Cerebellar cortex (tissue), 1 donor: ENCODE measurements around the gene EPHB4.

ENCODE experiments used
- DNase-seq: peaks from one replicate; pipeline ENCODE4 v3.0.0-alpha.2; 2015; ENCODE audit warnings: low spot score

The EPHB4 gene

GRCh38 chr7:100854146-100854895 lies 27.0 kb upstream of the EPHB4 start:
- no peak for DNase-seq

- peak; percentile 85 for DNase-seq
These were observed 24.9 kb upstream of the EPHB4 start, which contains the start of gene SLC12A9 for GRCh38 chr7:100852048-100852872. Gene SLC12A9 (plus strand): TSS chr7:100852713. CDS start chr7:100854198, 1,485 bp downstream.

DNA sequence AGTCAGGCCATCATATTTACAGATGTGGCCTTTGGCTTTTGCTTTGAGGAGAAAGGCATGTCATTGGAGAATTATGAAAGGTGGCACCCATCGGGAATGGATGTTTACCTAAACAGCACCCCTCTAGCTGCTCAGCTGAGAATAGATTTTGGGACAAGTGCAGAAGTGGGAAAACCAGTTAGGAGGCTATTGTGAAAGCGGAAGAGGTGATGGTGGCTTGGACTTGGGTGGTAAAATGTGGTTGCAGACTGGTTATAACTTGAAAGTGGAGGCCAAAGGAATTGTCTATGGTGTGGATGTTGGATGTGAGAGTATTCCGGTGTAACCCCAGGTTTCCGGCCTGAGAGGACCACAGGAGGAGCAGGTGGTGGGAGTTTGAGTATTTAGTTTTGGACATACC lies 20.0 kb upstream of the EPHB4 start:
- no peak for DNase-seq

- no peak for DNase-seq
These were observed 13.3 kb upstream of the EPHB4 start for GRCh38 chr7:100840470-100841100.

DNA sequence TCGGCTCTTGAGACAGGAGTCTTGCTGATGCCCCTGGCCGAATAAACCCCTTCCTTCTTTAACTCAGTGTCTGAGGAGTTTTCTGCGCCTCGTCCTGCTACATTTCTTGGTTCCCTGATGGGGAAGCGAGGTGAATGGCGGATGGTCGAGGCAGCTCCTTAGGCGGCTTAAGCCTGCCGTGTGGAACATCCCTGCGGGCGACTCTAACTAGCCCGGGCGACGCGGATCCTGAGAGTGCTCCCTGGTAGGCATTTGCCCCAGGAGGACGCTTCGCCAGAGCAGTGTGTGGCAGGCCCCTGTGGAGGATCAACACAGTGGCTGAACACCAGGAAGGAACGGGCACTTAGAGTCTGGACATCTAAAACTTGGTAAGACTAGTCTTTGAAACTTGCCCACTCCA lies 12.0 kb upstream of the EPHB4 start:
- DNase-seq = no peak

- DNase-seq = peak; percentile 94
These were observed 9.9 kb upstream of the EPHB4 start for GRCh38 chr7:100837099-100837836.

DNA sequence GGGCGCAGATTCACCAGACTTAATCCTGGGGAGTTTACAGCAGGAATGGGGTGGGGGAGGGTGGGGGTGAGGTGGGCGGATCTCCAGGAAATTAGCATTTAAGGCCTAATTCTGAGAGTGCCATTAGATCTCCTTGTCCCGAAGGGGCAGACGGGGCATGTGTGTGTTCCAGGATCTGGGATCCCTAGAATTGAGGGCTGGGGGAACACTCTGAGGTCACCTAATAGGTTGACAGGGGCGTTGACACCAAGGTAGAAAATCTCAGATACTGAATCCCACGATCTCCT lies 9.4 kb upstream of the EPHB4 start:
- no peak for DNase-seq

DNA sequence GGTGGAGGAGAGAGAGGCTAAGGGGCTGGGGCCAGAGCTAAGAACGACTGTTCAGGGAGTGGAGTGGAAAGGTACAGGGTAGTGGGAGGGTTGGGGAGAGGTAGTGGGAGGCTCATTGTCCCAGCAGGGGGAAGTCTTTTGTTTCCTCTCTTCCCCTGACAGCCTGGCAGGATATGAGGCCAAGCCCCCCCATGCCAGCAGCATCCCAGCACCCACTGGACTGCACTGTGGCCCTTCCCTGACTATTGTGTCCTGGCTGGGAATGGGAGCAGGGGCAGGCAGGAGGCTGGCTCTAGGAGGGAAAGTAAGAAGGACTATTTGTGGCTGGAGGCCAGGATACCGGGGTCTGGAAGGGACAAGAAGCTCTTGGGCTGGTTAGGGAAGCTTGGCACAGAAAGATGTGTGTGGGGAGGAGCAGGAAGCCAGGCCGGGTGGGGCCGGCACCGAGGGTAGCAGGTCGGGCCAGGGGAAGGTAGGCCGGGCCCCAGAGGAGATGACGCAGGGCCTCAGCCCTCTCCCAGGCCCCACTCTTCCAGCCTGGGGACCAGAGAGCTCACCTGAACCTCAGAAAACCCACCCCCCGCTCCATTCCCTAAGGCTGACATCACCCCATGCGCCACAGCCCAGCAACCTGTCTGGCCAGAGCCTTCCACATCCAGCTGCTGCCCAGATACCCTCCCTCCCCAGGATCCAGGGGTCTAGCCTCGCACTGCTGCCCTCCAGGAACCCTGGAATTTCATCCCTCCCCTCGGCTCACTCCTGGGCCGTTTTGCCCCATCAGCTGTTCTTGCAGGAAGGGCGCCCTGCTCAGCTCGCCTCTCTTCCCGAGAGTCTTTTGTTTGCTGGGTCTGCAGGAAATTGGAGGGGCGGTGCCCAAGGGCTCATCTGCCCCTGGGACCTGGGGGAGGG lies 8.8 kb upstream of the EPHB4 start:
- DNase-seq = peak; percentile 72

- DNase-seq = no peak
These were observed 4.9 kb upstream of the EPHB4 start for GRCh38 chr7:100832281-100832633.

DNA sequence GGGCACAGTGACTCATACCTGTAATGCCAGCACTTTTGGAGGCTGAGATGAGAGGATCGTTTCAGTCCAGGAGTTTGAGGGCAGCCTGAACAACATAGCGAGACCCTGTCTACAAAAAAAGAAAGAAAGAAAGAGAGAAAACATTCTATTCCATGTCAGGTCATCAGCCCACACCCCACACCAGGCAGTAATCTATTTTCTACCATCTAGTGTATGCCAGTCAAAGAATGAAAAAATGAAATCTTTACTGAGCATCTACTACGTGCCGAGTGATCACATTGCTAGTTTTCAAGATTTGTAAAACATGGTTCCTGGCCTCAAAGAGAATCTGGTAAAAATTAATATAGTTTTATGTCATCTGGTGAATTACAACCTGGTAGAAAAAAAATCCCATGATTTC lies 3.1 kb upstream of the EPHB4 start:
- no peak for DNase-seq

DNA sequence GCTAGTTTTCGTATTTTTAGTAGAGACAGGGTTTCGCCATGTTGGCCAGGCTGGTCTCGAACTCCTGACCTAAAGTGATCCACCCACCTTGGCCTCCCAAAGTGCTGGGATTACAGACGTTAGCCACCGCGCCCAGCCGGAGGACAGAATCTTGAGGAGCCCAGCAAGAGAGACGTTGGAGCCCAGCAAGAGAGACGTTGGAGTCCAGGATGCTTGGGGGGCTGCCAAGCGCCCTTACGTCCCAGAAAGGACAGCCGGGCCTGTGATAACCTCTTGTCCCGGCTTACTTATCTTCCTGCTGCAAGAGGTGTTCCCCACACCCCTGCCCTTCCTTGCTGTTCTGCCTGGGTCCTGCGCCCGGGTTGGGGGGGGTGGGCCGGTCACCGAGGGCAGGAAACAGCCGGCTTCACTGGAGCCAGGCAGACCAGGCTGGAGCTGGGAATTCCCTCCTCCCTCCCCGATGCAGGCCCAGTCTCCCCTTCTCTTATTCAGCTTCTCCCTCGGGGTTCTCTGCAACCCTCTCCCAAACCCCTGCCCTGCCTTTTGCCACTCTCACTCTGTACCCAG lies 1.9 kb upstream of the EPHB4 start:
- no peak for DNase-seq

DNA sequence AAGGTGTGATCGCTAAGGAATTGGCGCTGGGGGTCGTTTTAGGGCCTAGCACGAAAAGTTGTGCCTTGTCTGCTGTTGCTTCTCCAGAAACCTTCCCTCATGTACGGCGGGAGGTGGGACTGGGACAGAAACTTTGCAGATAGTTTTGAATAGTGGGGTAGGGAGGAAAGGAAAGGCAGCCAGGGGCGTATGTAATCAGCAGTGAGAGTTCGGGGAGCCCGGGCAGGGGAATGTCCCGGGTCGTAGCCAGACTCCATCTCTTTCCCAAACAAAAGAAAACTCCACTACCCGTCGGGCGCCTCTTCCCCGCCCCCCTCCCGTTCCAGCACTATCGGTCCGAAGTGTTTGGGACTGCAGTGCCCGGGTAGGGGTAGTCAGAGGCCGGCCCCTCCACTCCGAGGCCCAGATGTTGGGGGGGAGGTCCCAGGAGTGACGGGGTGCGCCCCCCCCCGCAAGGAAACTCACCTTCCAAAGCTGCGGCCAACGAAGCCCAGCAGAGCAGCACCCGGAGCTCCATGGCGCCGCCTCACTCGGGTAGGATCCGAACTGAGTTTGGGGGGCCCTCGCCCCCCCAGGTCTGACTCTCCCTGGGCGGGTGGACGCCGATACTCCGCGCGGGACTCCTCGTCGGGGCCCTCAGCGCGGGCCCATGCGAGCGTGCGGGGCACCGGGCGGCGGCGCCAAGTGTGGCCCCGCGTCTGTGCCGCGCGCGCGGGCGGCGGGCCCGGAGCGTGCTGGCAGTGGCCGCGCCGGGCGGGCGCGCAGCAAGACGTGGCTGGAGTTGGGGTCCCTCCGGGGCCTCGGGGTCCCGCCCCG lies 601 bp downstream of the EPHB4 start:
- no peak for DNase-seq

GRCh38 chr7:100825751-100826513 lies 1.4 kb downstream of the EPHB4 start:
- DNase-seq = peak; percentile 51

DNA sequence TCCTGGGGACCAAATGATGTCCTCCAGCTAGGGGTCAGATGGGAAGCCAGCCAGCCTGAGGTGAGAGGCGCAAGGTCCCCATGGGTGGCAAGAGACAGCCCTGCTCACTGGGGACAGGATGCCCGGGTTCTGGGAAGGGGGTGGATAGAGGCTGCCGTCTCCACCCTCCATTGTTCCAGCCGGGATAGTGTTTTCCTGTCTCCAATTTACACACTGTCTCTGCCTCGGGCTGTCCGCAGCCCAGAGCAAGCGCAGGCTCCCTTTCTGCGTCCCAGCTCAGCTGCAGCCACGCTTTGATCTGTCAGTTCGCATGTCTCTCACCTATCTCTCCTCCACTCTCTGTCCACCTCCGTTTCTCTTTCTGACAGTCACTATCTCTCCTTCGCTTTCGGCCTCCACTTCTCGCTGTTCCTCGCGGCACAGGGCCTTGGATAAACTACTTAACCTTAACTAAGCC lies 2.1 kb downstream of the EPHB4 start:
- DNase-seq = no peak

- DNase-seq = no peak
These were observed 2.7 kb downstream of the EPHB4 start for GRCh38 chr7:100824499-100825214.

GRCh38 chr7:100823534-100823933 lies 3.8 kb downstream of the EPHB4 start:
- no peak for DNase-seq

GRCh38 chr7:100823140-100823525 lies 4.2 kb downstream of the EPHB4 start:
- no peak for DNase-seq
